Keratinocyte (primary cell): ENCODE data around the gene TTI1.

ENCODE experiments used
- CTCF ChIP-seq, 3 experiments: IDR thresholded peaks in 1 of 3; conservative IDR thresholded peaks in 1 of 3; optimal IDR thresholded peaks in 1 of 3; 2 replicates in 2 of 3; 3 replicates in 1 of 3; pipeline versions ENCODE3 to v1.5.1; 2011; ENCODE audit warnings: low read length in 3 of 3, mild to moderate bottlenecking in 3 of 3, moderate library complexity in 2 of 3, control low read depth in 1 of 3, inconsistent platforms in 1 of 3; ENCODE audit not compliant: insufficient read depth in 2 of 3; ENCODE audit errors: extremely low read depth in 1 of 3
- EZH2 ChIP-seq: IDR thresholded peaks from one replicate; pipeline ENCODE4 v1.6.1; 2012; ENCODE audit warnings: inconsistent platforms, mild to moderate bottlenecking, low read length, moderate library complexity

GRCh38 chr20:38033330-38034107 is at the start of gene TTI1, which contains the start of gene RPRD1B:
- TF ChIP-seq CTCF (optimal IDR thresholded peaks at IDR 0.05 in 1 of 3, IDR thresholded peaks at IDR 0.05 in 1 of 3, conservative IDR thresholded peaks at IDR 0.05 in 1 of 3; ENCODE audit: extremely low read depth in 1 of 3, insufficient read depth in 2 of 3, low read length in 3 of 3) (no peak), EZH2 (no peak)
